Ishikawa (cell line): Measurements from ENCODE around the gene MYBPC1.

Experiments used
- YY1 ChIP-seq: IDR thresholded peaks from 2 replicates; pipeline ENCODE4 v1.6.1; 2012; ENCODE audit warnings: low read depth
- TF ChIP-seq, protein P1 (sequence below): IDR thresholded peaks from 2 replicates; pipeline ENCODE4 v1.6.1; 2012; ENCODE audit warnings: low read depth, mild to moderate bottlenecking

DNA sequence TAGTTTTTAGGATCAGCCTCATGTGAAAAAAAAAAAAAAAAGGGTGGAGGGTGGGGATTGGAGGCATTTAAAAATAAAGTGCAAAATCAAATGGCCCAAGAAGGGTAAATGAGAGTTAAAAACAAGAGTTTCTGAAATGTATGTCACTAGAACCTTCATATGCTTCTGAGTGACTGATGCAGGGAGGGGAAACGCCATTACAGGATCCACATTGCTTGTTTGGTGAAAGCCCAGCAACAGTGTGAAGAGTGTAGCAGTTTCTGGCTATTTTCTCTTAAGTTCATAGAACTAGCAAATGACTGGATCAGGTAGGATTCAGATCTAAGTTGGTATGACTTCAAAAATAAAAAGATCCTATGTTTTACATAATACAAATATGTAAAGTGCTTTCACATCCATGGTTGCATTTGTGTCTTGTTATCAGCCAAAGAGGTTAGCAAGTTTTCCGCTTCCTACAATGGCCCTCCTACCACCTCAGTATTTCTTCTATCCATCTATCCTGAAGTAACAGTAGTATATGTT lies 105.6 kb downstream of the MYBPC1 start:
- TF ChIP-seq YY1 = no peak
- TF ChIP-seq, protein P1, sequence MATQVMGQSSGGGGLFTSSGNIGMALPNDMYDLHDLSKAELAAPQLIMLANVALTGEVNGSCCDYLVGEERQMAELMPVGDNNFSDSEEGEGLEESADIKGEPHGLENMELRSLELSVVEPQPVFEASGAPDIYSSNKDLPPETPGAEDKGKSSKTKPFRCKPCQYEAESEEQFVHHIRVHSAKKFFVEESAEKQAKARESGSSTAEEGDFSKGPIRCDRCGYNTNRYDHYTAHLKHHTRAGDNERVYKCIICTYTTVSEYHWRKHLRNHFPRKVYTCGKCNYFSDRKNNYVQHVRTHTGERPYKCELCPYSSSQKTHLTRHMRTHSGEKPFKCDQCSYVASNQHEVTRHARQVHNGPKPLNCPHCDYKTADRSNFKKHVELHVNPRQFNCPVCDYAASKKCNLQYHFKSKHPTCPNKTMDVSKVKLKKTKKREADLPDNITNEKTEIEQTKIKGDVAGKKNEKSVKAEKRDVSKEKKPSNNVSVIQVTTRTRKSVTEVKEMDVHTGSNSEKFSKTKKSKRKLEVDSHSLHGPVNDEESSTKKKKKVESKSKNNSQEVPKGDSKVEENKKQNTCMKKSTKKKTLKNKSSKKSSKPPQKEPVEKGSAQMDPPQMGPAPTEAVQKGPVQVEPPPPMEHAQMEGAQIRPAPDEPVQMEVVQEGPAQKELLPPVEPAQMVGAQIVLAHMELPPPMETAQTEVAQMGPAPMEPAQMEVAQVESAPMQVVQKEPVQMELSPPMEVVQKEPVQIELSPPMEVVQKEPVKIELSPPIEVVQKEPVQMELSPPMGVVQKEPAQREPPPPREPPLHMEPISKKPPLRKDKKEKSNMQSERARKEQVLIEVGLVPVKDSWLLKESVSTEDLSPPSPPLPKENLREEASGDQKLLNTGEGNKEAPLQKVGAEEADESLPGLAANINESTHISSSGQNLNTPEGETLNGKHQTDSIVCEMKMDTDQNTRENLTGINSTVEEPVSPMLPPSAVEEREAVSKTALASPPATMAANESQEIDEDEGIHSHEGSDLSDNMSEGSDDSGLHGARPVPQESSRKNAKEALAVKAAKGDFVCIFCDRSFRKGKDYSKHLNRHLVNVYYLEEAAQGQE = no peak
